LHCN-M2 (cell line): ENCODE data around the gene ACTL7B. TPM values are rescaled to one million over a fixed set of nuclear protein-coding genes. Genes with fewer than 3 reads are reported as not detected.
"Not testable (repeated sequence)": the region's sequence is repeated elsewhere in the genome, so short reads cannot be mapped to it uniquely, and the experiment has no call there.

Experiments used
- DNase-seq: peaks from one replicate; pipeline ENCODE4 v3.0.0-alpha.2; 2012; ENCODE audit warnings: low read depth
- polyA plus RNA-seq: library from polyadenylated mRNA; unstranded; fragments of >200 nt; gene quantifications from one replicate; pipeline ENCODE4 v1.2.1, GENCODE V29; 2012; ENCODE audit warnings: missing spikeins
- total RNA-seq: library from RNA; depleted of rRNA; stranded (reverse); fragments of >200 nt; gene quantifications from 2 replicates; pipeline ENCODE4 v1.2.3, GENCODE V29; 2014; rRNA removed

The ACTL7B gene, protein sequence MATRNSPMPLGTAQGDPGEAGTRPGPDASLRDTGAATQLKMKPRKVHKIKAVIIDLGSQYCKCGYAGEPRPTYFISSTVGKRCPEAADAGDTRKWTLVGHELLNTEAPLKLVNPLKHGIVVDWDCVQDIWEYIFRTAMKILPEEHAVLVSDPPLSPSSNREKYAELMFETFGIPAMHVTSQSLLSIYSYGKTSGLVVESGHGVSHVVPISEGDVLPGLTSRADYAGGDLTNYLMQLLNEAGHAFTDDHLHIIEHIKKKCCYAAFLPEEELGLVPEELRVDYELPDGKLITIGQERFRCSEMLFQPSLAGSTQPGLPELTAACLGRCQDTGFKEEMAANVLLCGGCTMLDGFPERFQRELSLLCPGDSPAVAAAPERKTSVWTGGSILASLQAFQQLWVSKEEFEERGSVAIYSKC
- not detected in 2 replicates for total RNA-seq
- not detected for polyA plus RNA-seq

DNA sequence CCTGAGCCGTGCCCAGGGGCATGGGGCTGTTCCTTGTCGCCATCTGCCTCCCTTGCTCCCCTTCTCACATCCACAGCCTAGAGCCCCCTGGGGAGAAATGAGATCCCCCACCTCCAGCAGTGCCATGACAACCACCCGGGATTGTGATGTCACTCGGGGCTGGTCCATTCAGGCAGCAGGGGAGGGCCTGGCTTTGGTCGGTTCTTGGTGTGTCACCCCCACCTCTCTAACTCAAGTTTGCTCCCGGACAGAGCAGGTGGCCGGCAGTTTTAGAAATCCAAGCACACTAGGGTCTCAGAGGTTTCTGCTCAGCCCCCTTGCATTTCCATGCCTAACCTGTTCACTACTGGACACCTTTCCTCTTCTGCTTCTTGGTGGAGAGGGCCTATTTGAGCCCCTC lies at the start of gene ACTL7B:
TSS of gene ACTL7B (minus strand) at position 99 of the 400 bp plus-strand sequence. CDS start at position 43, 56 bp downstream.
- no peak for DNase-seq

DNA sequence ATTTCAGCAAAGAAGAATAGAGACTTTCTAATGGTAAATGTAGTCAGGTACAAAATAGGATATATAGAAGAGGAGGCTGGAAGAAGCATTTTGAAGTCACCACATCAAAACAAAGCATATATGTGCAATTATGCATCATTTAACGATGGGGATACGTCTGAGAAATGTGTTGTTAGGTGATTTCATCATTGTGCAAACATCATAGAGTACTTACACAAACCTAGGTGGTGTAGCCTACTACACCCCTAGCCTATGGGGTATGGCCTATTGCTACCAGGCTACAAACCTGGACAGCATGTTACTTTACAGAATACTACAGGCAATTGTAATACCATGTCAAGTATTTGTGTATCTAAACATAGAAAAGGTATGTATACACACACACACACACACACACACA lies 49.7 kb upstream of the ACTL7B start:
- DNase-seq = no peak

DNA sequence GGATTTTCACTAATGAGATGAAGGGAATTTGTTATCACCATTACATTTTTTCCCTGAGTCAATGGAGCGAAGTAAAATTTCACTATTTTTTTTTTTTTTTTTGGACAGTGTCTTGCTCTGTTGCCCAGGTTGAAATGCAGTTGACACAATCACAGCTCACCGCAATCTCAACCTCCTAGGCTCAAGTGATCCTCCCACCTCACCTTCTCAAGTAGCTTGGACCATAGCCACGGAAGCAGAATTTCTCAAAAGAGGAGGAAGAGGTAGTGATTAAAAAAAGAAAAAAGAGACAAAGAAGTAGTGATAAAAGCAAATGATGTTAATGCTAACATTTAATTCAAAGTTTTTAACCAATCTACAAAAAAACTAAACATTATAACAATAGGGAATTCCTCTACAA lies 48.4 kb upstream of the ACTL7B start:
- DNase-seq = no peak

DNA sequence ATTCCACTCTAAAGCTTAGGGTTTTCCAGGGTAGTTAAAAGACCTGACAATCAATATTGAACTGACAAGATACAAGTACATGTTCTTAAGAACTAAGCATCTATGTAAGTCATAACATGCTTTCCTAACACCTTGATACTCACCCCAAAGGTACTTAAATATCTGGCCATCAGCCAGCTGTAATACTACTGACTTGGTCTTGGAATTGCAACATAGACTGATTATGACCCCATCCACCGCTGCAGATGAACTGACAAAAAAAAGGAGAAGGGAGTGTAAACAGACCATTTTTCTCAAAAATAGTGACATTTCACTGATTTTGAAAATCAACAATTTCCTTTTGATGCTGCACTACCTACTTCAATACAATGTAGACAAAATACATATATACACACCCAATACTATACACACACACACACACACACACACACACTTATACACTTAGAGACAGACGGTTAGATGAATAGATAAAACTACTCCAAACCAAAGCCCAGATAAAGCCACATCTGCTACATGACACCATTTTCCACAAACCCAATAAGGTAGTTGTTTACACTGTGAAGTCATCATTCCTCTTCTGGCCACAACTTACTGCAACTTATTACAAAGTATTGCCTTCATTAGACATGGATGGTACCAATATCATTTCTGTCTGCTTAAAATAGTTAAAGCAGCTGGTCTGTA lies 47.8 kb upstream of the ACTL7B start:
- DNase-seq = peak; percentile 6

DNA sequence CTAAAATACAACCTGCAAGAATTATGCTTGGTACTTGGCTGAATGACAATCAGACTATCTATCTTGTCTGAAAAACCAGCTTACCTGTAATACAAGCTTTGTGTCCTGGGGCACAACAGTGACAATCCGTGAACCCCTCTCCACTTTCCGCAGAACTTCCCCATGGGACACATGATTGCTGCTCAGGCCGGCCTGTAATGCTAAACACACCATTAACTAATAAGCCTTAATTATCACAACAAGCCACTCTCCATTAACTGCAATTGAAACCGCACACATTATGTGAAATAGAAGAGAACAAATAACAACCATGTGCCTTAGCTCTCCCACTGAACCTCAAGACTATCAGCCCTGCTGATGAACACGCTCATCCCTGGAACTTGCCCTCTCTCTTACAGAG lies 44.4 kb upstream of the ACTL7B start:
- DNase-seq = no peak

DNA sequence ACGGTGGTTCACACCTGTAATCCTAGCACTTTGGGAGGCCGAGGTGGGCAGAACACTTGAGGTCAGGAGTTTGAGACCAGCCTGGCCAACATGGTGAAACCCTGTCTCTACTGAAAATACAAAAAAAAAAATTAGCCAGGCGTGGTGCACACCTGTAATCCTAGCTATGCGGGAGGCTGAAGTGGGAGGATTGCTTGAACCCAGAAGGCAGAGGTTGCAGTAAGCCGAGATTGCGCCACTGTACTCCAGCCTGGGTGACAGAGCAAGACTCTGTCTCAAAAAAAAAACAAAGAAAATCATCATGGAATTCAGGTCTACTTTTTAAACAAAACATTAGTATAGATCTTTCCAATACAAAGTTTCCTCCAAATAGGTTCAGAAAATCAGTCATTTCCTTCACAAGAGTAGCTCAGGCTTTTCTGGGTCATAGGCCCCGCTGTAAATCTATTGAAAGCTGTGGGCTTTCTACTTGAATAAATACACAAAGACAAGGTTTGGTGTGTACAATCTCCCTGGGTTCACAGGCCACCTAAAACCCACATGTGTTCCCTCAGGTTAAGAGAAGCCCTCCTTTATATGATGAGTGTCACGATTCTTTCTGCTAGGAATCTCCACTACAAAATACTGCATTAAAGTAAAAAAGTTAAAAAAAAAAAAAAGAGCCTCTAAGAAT lies 43.4 kb upstream of the ACTL7B start:
- not testable (repeated sequence) for DNase-seq

DNA sequence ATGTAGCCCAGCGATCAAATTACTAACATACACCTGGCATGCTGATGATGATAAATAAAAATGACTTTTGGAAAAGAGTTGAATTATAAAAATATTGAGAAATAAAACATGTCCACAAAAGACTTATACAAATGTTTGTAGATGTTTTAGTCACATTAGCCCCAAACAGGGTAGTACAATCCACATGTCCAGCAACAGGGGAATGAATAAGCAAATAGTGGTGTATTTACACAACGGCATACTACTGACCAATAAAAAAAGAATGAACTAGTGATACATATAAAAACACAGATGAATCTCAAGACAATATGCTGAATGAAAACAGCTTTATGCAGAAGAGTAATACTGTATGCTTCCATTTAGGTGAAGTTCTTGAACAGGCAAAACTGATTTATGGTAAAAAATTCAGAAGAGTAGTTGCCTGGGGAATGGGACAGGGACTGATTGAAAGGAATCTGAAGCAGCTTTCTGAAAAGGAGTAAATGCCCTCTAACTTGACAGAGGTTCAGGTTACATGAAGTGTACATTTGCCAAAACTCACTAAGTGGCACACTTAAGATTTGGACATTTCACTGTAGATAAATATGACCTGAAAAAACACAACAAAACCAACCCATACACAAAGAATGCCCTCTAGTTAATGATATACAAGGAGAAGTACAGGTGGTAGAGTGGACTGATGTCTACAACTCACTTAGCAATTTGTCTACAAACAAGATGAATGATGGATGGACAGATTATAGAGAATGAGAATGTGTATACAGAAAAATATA lies 41.7 kb upstream of the ACTL7B start:
- DNase-seq = no peak

DNA sequence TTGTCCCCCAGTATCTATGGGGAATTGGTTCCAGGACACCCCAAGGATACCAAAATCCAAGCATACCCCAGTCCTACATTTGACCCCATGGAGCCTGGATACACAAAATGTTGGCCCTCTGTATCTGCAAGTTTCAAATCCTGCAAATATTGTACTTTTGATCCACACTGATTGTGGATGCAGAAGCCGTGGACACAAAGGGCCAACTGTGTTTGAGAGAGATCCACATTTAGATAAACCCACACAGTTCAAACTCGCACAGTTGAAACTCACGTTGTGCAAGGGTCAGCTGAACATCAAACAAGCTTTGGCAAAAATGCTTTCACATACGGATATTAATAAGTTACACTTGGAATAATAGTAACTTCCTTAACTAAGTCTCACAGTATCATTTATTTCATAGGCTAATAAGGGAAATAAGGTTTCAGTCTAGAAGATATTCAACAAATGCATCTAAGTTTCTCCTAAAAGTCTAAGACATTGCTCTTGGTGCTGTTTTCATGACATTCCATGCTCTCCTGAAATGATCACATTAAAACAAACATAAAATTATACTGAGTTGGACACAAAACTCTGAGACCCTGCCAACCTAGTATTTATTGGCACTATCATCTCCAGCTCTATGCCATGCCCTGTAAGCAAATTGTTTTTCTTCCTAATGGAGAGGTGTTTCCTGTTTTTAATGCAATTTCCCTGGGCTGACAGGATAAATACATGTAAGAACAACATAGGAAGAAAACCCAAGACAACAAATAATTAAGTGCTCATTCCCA lies 38.6 kb upstream of the ACTL7B start:
- DNase-seq = no peak

DNA sequence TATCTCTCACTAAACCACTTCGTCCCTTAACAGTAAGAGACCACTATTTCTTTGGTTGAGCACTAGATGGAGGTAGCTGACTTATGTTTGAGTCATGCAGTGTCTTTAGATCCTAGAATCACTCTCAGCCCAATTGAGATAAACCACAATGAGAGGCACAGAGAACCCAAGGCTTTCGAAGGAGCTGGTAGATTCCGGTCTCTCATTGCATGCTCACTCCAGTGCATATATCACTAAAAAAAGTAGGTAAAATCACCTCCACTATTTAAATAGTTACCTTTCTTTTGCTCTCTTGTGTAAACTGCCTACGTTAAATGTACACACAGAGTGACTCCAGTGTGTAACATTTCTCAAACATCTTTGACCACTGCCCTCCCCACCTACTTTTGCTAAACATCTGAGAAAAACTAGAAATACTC lies 33.9 kb upstream of the ACTL7B start:
- peak; percentile 43 for DNase-seq

DNA sequence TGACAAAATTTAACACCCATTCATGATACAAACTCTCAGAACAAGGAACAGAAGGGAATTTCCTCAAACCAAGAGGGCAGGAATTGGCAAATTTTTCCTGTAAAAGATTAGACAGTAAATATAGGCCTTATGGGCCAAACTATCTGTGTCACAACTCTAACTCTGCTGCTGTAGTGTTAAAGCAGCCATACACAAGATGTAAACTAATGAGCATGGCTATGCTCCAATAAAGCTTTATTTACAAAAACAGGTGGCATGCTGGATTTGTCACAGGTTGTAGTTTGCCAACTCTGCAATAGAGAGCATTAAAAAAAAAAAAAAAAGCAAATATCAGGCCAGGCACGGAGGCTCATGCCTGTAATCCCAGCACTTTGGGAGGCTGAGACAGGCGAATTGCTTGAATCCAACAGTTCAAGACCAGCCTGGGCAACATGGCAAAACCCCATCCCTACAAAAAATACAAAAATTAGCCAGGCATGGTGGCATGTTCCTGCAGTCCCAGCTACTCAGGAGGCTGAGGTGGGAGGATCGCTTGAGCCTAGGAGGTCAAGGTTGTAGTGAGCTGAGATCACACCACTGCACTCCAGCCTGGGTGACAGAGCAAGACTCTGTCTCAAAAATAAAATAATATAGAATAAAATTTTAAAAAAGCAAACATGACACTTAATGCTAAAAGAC lies 30.9 kb upstream of the ACTL7B start:
- not testable (repeated sequence) for DNase-seq

DNA sequence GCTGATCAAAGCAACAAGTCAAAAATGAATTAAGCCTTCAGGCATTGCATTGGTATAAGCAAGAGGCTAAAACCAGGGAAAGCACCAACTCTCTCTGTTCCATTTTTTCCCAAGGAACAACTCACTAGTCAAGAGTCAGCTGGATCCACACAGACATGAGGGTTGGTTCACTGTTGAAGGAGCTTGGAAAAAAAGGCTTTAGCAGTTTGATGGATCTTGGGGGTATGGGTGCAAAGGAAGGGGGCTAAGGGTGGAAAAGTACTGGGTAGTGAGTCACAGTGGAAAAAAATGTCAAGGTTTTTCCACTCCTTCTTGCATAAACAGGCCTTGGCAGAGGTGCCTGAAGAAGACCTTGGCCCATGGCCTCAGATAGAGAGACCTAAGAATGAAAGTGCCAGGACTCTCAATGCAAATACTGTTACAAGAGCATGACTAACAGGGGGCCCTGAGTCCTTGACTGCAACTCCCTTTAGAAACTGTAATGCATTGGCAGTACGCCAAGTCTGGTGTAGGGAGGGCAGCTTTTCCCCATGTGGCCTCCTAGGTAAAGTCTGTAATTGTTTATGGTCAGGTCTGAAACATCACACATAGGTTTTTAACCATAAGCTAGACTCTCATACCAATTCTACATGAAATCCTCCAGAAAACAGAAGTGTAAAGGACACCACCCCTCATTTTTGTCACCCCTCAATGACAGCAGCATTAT lies 30.0 kb upstream of the ACTL7B start:
- DNase-seq = peak; percentile 63

DNA sequence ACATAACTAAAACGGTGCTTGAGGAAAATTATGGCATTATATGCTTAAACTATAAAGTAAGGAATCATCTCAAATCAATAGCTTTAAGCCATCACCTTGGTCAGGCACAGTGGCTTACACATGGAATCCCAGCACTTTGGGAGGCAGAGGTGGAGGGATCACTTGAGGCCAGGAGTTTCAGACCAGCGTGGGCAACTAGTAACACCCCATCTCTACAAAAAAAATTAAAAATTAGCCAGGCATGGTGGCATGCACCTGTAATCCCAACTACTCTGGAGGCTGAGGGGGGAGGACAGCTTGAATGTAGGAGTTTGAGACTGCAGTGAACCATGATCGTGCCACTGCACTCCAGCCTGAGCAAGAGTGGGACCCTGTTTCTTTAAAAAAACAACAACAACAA lies 28.9 kb upstream of the ACTL7B start:
- DNase-seq = no peak

DNA sequence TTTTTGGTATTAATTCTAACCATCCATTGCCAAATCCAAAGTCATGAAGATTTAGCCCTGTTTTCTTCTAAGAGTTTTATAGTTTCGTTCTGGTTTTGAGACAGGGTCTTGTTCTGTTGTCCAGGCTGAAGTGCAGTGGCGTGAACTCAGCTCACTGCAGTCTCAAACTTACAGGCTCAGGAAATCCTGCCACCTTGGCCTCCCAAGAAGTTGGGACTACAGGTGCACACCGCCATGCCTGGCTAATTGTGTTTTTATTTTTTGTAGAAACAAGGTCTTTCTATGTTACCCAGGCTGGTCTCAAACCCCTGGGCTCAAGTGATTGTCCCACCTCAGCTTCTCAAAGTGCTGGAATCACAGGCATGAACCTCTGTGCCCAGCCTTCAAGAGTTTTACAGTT lies 27.3 kb upstream of the ACTL7B start:
- DNase-seq = no peak

DNA sequence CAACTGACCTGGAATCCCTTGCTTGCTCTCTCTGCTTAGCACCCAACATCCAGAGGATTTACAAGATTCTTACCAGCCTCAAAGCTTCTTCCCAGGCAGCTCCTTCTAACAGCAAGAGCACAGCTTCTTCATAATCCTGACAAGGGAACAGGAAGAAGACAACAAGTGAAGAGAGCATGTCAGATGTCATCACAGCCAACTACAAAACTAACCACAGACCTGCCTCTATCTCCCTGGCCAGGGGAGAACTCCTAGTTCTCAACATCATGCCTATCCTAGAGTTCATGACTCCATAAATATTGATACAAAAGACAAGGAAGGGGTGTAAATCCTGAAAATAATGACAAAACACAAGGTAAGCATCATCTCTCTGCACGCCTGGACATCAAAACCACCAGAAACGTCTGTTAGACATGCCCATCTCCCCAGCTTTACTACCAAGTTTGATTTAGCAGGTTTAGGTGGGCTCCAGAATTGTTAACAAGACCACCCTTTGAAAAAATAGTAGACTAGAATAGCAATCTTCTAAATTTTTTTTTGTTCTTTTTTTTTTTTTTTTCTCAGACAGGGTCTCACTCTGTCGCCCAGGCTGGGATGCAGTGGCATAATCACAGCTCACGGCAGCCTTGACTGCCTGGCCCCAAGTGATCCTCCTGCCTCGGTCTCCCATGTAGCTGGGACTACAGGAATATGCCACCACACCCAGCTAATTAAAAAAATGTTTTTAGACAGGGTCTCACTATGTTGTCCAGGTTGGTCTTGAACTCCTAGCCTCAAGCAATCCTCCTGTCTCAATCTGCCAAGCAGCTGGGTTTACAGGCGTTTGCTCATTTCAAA lies 26.5 kb upstream of the ACTL7B start:
- no peak for DNase-seq

DNA sequence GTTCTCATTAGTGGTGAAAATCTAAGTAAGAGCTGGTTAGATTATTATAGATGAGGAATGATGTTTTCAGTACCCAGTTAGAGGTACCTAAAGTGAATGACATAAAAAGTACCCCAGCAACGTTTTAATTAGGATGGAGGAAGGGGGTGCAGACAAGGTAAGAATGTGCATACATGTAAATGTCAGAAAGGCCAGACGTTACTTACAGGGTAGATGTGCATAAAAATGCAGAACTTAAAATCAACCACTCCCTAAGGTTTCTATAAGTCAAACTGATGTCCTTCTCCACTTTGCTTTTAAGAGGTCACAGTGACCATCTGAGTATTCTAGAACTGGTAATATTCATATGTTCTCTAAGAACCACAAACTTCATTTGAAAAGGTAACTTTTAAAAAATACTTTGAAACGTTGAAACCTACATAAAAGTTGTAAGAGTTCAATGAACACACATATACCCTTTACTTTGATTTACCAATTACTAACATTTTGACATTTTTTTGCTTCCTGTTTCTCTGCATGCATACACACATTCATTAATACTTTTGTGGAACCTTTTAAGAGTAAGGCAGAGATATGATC lies 25.0 kb upstream of the ACTL7B start:
- no peak for DNase-seq

DNA sequence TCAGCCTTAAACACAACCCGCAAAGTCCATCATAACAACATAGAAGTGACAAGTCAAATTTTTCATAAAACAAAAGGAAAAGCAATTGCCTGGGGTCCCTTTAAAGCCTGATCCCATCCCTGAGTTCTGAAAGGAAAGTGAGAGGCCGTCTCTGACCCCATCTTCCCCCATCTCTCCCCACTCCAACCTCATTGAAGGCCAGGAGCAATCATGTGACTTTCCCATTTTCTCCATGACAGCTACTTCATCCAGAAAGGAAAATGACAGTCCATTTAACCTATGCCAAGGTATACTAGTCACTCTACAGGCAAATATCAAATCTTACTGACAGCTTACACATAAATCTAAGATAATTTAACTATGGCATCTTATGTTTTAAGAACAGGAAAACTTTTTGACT lies 21.7 kb upstream of the ACTL7B start:
- DNase-seq = no peak

DNA sequence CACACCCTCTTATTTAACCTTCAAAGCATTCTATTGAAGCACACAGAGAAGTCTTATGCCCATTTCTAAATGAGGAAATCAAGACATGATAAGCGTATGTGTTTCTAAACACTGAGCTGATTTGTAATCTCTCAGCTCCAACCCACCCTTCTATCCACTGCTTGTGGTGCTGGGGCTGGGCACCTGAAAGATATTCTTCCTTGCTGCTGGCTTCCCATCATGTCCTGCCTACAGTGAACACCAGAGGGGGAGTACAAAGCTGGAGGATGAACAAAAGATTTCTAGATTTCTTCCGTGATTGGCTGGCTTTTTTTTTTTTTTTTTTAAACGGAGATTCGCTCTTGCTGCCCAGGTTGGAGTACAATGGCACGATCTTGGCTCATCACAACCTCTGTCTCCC lies 20.6 kb upstream of the ACTL7B start:
- DNase-seq = no peak

DNA sequence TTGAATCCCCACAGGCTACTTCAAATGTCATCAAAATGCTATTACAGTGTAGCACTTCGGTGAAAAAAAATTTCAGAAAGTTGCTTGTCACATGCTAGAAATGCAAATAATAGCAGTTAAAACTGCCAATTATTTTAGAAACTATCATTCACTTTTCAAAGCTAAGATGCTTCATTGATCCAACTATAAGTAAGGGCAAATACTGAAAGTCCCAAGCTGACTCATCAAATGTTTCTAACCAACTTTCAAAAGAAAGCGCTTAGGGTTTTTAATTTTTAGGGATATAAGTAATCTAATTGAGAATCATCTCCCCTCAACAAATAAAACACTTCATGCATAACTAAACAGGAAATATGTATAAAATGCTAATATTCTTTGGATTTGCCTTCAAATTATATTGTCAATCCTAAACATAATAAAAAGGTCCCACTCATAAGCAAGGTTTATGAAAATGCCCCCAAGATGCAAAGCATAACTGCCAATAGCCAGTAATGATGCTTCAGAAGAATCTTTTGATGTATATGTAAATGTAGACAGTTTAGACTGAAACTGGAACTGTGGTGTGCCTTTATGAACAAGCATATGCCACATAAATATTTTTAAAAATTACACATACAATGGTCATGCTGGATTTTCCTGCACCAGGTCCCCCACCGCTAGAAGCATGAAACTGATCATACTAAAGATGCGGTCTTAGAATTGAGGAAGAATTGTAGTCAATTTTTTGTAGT lies 18.4 kb upstream of the ACTL7B start:
- no peak for DNase-seq
